HG03095 (cell line): ENCODE data around the gene KRTAP10-3.

ENCODE experiments used
- ATAC-seq: cut with Tn5 transposase; IDR thresholded peaks from one replicate; pipeline ENCODE4 v1.9.1; 2021; ENCODE audit warnings: moderate library complexity; ENCODE audit not compliant: unreplicated experiment

KRTAP10-3 gene

DNA sequence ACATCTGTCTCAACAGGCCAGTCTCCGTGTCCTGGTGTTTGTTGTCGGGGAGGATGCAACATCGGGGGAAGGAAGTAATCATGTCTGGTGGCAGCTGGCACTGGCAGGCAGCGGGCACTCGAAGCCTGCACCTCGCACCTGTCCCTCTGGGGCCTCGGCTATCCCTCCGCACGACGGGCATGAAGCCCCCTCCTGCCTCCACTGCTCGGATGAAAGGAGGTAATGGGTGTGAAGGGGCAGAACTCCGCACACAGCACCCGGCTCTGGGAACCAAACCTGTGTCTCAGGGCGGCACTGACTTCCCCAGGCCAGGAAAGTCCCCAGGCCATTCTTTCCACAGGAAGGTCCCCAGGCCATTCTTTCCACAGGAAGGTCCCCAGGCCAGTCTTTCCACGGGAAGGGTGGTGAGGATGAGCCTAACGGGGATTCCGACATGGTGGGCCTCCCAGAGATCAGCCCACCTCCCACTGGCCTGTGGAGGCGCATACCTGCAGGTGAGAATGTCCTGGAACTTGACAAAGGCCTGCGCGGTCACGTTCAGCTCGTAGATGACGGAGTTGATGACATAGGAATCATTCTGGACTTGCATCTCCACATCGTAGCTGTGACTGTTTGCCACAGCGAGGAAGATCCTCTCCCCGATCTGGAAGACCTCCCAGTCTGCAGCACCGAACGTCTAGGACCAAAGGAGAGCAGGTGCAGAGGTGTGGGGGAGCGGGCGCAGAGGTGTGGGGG lies 49.7 kb downstream of the KRTAP10-3 start:
- no peak for ATAC-seq

DNA sequence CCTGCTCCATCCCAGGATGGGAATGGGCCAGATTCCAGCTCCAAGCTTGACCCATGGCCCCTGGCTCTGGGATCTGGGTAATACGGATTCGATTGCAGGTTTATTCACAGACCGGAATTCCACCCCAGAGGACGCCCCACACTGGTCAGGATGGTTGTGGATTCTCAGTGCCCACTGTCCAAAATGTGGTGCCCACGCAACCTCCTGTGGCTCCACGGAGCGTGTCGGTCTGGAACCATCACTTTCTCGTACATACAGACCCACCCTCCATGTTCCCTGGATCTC lies 50.2 kb downstream of the KRTAP10-3 start:
- ATAC-seq = no peak
